ENCODE data around the gene LOXHD1.

Gene LOXHD1

DNA sequence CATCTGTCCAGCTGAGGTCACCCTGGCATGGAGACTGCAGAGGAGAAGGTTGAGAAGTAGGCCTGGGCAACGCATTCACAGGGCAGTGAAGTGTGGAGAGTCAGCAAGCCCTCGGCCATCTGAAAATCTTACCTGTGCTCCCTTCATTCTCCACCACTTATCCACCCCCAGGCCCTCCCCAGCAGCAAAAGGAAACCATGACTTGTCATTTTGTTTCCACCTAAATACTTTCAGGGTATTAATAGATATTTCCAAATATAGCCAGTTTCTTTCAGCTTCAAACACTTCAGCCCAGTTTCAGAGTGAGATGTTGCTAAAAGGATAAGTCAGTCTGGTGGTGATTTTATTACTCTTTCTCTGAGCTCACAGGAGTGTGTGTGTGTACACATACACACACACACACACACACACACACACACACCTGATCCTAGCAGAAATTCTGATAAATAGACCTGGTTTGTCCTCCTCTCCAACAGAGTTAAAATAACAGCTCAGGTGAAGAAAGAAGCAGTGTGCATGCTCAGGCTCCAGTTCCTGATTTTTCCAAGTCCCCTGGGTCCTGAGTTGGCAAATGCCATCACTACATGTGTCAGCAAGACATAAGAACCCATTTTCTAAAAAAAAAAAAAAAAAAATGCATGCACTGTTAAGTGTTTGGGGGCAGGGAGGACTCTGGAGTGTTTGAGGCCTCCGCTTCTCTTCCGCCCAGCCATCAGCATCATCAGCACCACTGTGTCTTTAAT, 82.8 kb downstream of the LOXHD1 start:
- no peak for DNase-seq

DNA sequence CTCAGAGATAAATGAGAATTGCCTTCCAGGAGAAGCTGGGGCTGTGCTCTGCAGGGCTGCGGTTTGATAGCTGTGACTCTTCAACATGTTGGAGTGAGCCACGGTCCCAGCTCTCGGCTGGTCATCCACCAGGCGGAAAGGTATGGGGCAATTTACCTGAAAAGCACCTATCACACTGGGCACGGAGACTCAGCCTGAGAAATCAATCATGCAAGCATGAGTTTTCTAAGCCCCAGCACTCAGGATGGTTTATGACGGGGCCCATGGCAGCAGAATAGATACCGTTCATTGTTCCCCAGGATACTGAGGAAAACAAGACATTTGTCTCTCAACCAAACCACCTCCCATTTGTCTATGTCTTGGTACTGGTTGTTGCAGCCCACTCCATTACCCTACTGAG, 83.9 kb downstream of the LOXHD1 start:
- DNase-seq: no peak

DNA sequence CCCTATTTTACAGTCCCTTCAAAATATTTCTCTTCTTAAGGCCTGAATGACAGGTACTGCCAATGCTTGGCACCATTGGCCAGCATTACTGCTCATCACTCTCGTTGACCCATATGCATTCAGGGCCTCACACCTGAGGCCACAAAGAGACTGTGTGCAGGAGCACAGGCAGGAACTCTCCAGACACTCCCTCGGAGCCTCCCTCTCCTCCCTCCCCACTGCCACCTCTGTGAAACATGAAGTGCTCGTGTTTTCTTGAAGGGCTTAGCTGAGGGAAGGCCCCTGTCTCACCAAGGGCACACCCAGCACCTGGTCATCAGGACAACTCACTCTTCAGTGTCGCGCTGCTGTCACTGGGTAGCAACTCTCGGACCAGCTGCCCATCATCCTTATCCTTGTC, 85.3 kb downstream of the LOXHD1 start:
- DNase-seq: no peak

DNA sequence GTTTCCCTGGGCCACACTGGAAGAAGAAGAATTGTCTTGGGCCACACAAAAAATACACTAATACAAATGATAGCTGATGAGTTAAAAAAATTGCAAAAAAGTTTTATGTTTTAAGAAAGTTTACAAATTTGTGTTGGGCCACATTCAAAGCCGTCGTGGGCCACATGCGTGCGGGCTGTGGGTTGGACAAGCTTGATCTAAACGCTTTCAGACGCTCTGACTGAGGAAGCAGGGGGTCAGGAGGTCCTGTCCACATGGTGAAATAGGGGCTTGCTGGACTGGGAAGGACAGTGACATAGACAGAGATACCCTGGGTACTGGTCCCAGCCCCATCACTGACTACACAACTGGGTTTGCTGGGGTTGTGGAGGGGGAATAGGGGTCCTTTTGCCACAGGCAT, 86.4 kb downstream of the LOXHD1 start:
- no peak for DNase-seq

DNA sequence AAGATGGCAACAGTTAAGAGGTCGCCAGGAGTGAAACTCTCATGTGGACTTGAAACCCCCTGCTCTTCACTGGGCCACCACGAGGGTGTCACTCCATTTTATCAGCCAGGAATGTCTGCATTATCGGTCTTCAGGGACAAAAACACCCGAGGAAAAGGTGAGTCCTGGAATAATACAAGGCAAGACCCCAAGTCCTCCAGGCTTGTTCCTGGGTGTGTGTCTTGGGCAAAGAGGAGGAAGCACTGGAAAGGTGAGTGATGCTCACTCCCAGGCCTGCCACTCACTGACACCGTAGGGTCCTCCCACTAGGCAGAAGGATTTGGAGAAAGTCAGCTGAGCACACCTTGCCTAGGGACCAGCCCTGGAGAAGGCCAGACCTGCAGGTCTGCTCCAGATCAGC, 86.9 kb downstream of the LOXHD1 start:
- no peak for DNase-seq

DNA sequence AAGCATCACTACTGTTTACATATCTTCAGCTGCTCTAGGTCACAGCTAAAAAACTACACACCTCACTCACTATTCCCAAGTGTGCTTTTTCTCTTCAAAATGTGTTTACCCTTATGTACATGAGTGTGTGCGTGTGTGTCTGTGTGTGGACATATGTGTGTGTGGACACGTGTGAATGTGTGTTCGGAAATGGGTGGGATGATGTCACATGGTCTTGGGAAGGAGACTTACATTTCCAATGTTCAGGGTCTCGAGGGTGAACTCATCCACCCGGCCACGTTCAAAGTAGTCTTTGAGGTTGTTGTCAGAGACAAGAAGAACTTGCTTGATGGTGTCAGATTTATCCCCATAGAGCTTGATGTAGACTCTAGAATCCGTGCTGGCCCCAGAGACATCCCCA, 87.8 kb downstream of the LOXHD1 start:
- no peak for DNase-seq

DNA sequence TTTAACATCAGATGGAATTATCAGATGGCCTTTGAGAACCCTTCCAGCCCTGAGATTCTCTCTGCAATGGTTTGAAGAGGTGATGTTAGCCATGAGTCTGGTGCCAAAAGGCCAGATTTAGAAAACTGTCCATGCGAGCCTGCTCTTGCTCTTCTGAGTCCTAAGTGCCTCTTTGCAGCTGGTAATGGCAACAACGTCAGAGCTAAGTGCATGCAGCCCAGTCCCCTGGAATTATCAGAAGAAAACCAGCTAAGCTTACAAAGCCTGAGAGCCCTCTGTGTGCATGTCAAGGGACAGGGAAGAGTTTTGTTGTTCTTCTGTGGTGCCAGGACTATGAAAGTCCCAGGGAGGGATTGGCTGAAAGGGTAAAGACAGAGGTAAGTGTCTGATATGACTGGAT, 89.8 kb downstream of the LOXHD1 start:
- DNase-seq: no peak

DNA sequence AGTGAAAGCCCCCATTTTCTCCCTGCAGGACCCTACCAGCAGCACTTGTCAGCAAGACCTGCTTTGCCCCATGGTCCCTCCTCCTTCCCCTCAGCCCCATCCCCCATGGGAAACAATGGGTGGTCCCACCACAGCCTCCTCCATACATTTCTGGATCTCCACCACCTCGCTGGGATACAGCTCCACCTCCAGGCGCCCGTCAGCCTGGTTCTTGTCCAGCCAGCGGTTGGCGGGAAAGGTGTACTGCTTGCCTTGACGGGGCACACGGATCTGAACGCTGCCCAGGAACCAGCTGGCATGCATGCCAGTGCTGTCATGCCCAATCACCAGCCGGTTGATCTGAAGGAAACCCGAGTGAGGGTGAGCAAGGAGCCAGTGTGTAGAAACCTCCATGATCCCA, 90.9 kb downstream of the LOXHD1 start:
- no peak for DNase-seq

DNA sequence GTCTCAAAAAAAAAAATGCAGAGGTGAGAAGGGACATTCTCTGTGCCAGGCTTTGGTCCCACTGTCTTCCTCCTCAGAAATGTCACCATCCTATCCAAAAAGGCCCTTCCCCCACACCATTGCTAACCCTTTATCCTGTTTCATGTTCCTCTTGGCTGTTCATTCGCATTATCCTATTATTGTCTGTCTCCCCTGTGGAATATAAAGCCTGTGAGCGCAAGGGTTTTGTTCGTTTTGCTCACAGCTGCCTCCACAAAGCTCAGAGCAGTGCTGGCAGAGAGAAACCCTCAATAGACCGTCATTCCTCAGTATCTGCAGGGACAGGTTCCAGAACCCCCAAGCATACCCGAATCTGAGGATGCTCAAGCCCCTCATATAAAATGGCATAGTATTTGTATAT, 91.8 kb downstream of the LOXHD1 start:
- no peak for DNase-seq

DNA sequence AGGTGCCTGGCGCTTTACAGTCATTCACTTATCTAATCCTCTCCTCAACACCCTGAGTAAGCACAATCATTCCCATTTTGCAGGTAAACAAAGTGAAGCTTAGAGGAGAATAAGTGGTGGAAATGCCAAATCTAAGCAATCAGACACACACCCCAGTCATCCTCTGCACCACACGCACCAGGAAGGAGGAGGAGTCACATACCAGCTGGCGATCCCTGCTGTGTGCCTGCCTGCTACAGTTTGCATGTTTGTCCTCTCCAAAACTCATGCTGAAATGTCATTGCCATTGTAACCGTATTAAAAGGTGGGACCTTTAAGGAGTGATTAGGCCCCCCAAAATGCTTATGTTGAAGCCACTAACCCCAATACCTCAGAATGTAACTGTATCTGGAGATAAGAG, 93.7 kb downstream of the LOXHD1 start:
- no peak for DNase-seq

DNA sequence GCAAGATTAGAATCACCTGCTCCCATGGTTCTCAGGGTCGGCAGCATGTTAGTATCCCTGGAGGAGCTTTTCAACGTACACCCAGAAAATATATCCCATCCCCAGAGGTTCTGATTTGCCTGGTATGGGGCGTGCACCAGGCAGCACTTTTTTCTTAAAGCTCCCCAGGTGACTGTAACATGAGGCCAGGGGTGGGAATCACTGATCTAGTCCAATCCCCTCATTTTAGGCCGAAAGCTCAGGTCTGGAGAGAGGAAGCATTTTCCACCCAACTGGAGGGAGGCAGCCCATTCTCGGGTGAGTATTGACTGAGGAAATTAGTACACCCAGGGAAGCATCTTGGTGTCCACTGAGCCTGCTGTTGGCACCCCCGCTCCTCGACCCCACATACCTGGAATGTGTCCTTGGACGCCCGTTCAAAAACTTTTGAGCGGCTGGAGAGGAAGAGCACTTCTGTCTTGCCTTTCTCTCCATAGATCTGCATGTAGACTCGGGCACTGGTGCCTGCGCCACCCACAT, 94.3 kb downstream of the LOXHD1 start:
- no peak for DNase-seq

DNA sequence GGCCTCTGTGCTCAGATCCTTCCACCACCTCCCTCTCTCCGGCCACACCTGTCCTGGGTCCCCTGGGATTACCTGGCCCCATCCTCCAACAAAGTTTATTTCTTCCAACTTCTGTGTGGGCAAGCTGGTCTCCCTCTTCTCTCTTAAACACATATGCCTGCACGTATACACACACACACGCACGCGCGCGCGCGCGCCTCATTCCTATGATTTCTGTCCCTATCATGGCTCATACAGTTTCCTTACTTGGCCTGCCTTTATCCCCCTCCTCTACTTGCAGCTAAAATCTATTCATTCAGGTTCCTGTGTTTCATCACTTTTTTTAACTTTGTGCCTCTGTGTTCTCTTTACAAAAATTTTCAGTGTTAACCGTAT, 96.4 kb downstream of the LOXHD1 start:
- no peak for DNase-seq

DNA sequence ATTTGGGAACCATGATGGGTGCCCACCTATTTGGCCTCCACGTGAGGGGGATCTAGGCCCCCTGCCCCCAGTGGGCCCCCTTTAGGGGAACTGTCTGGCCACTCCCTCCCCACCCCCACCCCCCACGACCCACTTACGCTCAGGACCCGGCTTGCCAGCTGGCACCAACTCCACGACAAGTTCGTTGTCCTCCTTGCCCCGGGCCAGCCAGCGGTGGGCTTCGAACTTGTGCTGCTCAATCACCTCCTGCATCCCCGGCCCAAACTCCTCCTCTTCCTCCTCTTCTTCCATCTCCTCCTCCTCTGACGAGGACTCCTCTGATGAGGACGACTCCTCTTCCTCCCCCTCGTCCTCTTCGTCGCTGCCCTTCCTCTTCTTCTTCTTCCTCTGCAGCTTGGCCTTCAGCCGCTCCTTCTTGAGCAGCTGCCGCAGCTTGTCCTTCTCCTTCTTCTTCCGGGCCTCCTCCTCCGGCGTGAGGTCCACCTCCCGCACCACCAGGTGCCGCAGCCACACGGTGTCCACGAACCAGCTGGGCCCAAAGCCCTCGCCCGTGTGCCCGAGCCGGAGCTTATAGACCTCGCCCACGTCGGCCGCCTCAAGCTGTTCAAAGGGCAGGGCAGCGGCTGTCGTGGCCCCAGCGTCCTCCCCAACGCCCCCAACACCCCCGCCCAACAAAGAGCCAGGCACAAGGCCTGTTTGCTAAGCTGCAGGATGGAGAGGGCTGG, 96.9 kb downstream of the LOXHD1 start:
- DNase-seq: no peak

DNA sequence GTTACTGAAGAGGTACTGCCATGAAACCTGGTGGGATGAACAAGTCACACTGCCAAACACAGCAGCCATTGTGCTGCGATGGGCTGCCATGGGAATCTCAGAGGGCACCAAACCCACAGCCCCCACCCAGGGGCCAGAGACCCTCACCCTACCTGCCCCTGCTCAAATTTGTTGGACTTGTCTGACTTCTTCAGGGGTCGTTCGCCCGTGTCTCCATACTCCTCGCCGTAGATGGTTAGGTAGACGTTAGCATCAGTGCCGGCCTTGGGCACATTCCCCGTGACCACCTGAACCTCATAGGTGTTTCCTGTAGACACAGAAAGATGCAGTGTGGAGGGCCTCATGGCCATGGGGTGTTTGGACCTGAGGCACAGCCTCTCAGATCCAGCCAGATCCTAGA, 97.7 kb downstream of the LOXHD1 start:
- DNase-seq: no peak

DNA sequence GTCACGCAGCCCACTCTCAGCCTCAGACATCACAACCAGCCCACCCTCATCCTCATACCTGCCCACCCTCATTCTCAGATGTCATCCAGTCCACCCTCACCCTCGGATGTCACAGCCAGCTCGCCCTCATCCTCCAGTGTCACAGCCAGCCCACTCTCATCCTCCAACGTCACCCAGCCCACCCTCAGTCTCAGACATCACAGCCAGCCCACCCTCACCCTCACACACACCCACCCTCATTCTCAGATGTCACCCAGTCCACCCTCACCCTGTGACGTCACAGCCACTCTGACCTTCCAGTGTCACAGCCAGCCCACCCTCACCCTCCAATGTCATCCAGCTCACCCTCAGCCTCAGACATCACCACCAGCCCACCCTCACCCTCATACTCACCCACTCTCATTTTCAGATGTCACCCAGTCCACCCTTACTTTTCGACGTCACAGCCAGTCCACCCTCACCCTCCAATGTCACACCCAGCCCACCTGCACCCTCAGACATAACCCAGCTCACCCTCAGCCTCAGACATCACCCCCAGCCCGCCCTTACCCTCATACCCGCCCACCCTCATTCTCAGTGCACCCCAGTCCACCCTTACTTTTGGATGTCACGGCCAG, 100.3 kb downstream of the LOXHD1 start:
- no peak for DNase-seq

DNA sequence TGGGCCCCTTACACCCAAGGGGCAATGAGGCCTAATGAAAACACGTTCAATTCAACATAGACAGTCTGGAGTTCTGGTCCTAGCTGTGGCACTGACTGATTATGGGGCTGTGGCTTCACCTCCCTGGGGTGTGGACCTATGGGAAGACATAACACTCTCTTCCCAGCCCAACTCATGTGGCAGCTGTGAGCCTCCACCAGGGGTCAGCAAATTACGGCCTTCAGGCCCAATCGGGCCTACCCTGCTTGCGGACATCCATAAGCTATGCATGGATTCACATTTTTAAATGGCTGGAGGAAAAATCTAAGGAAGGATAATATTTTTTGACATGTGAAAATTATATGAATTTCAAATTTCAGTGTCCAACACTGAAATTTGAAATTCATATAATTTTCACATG, 101.3 kb downstream of the LOXHD1 start:
- DNase-seq: no peak

DNA sequence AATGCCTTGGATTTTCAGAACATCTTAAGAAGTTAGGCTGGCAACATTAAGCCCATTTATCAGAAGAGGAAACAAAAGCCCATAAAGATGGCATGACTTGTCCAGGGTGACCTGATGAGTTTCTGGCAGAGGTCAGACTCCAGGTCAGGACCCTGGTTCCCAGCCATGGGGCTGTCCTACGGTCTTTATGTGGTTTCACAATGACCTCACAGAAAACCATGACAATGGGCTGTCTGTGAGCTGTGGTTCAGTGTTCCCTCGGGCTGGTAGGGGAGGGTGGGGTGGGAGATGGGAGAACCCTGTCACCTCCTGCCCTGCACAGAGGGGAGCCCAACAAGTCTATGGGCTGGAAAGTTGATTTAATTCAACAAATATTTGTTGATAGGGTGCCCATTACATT, 101.8 kb downstream of the LOXHD1 start:
- no peak for DNase-seq

DNA sequence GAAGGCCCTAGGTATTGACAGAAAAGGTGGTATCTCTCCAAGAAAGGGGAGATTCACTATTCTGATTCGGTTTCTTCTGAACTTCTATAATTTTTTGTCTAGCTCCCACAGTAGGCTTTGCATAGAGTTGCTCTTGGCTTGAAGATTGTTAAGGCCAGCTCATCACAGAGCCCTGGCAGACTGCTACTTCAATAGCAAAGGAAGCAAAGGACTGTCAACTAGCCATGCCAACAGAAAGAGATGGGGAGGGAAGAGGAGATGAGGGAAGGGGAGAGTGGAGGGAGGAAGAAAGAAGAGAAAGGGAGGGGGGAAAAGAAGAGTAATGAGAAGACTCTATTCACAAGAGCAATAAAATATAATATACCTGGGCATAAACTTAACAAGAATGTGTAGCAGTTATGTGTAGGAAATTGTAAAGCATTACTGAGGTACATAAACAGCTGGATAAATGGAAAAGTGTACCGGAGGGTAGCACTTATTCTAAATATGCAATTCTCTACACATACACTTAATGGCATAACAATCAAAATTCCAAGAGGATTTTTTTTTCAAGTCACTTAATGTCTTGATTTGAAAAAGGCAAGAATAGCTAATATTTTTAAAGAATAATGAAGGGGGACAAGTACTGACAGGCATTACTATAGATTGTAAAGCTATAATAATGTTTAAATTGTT, 102.5 kb downstream of the LOXHD1 start:
- no peak for DNase-seq

DNA sequence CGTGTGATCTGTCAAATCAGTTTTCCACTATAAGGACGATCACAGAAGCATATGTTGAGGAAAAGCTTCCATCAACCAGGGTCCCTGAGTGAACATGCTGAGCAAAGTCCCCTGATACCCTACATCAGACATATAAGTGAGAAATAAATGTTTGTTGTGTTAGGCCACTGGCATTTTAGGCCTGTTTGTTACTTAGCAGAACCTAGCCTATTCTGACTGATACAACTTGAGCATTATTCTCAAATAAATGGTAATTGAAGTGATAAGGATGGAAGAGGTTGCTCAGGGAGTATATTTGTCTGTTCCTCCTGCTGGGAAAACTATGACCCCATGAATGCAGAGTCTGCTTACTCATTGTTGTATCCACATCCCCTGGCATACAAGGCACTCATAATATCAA, 106.4 kb downstream of the LOXHD1 start:
- no peak for DNase-seq

DNA sequence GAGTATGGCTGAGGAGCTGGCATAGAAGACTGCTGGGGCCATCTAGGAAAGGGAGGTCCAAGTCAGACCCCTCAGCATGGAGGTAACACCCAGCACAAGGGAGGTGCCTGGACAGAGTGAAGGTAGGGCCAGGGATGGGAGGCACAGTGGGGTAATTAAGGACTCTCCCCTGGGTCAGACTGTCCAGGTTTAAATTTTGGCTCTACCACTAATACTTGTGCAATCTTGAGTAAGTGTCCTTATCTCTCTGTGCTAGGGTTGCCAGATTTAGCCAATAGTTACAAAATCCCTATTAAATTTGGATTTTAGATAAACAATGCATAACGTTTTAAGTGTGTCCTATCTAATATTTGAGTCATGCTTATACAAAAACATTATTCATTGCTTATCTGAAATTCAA, 109.5 kb downstream of the LOXHD1 start:
- no peak for DNase-seq

DNA sequence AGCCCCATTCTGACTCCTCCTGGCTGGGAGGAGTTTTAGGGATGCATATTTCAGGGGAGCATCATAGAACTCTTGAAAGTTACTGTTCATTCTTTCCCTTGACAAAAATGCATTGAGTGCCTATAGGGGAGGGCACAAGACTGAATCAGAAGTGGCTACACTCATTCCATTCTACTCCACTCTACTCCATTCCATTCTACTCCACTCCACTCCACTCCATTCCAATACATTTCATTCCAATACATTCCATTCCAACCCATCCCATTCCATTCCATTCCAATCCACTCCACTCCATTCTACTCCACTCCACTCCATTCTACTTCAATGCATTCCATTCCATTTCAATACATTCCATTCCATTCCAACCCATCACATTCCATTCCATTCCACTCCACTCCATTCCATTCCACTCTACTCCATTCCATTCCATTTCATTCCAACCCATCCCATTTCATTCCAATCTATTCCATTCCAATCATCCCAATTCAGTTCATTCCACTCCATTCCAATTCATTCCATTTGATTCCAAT, 110.8 kb downstream of the LOXHD1 start:
- DNase-seq: no peak

DNA sequence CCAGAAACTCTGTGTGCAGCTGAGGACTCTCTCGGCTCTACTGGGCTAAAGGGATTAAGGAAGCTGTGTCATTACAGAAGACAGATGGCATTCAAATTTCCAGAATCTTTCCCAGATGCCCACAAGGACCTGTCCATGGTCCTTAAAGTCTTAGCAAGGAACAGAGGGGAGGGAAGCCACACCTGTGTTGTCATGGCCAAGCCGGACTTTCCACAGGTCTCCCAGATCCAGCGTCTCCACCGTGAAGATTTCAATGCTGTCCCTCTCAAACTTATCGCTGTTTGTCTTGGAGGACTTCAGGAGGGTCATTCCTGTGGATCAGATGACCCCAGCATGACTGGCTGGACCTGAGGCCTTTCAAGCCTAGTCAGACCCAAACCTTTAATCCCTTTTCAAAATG, 114.5 kb downstream of the LOXHD1 start:
- DNase-seq: no peak

DNA sequence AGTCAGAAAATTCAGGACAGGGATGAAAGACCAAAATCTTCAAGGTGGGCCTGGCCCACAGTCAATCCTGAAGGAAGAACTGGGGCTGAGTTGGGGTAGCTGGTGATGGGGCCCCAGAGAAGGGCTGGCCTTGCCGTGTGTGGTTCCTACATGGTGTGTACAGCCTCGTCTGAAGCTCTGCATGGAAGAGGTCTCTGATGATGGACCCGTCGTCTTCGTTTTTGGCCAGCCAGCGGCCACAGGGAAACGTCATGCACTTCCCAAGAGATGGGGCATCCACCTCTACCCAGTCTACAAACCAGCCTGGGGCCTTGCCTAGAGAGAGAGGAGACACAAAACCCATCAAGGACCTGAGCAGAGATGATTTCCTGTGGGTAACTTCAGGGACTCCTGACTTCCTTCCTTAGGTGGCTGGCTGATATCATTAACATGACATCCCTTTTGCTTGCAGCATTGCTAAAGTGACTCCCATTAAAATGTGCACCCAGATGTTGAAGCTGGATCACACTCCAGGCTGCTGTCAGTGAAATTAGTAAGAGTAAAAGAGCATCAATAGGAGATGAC, 115.3 kb downstream of the LOXHD1 start:
- DNase-seq: no peak

All from effector CD8-positive, alpha-beta T cell (primary cell).